GM12878 (cell line): Measurements from ENCODE around the gene IFNA2. TPM values are rescaled to one million over a fixed set of nuclear protein-coding genes. Genes with fewer than 3 reads are reported as not detected.
A peak's percentile ranks its signal among the peaks of the same experiment; 100 is the strongest.

ENCODE experiments used
- CBX5 ChIP-seq: sonication (generic); IDR thresholded peaks from 2 replicates; pipeline ENCODE4 v1.6.1; 2016; ENCODE audit warnings: low read depth, moderate library complexity, mild to moderate bottlenecking, inconsistent platforms
- FOXK2 ChIP-seq: fragments of 450-650 bp; IDR thresholded peaks from 2 replicates; pipeline ENCODE4 v1.6.1; 2017; ENCODE audit warnings: mild to moderate bottlenecking, moderate library complexity
- HCFC1 ChIP-seq: fragments of 150-350 bp; IDR thresholded peaks from 2 replicates; pipeline ENCODE4 v1.6.1; 2014; ENCODE audit warnings: low read length
- HDAC2 ChIP-seq: fragments of 200-600 bp; sonication (generic); IDR thresholded peaks from 2 replicates; pipeline ENCODE4 v1.6.1; 2017
- MTA3 ChIP-seq: IDR thresholded peaks from 2 replicates; pipeline ENCODE4 v1.6.1; 2012; ENCODE audit warnings: low read length, inconsistent platforms, borderline replicate concordance
- NFYB ChIP-seq: IDR thresholded peaks from 2 replicates; pipeline ENCODE4 v1.6.1; 2011; ENCODE audit warnings: low read depth, mild to moderate bottlenecking, low read length, improper control_type of control experiment, moderate library complexity; ENCODE audit not compliant: insufficient read depth
- NR2C2 ChIP-seq: IDR thresholded peaks from 2 replicates; pipeline ENCODE4 v1.6.1; 2011; ENCODE audit warnings: borderline replicate concordance, low read depth; ENCODE audit not compliant: control insufficient read depth, insufficient read length
- POLR2AphosphoS2 ChIP-seq: IDR thresholded peaks from 2 replicates; pipeline ENCODE4 v1.6.1; 2011; ENCODE audit warnings: low read depth, mild to moderate bottlenecking, low read length, improper control_type of control experiment, moderate library complexity
- RCOR1 ChIP-seq: conservative IDR thresholded peaks from 2 replicates; pipeline ENCODE4 v1.6.1; 2012; ENCODE audit warnings: low read depth, low read length, improper control_type of control experiment
- RELA ChIP-seq: fragments of 450-650 bp; IDR thresholded peaks from 2 replicates; pipeline ENCODE4 v1.8.0; 2014; ENCODE audit warnings: borderline replicate concordance; ENCODE audit not compliant: partially characterized antibody
- SIN3A ChIP-seq: IDR thresholded peaks from 2 replicates; pipeline ENCODE4 v1.6.1; 2012; ENCODE audit warnings: low read depth, low read length, improper control_type of control experiment
- SIX5 ChIP-seq: IDR thresholded peaks from 2 replicates; pipeline ENCODE4 v1.6.1; 2011; ENCODE audit warnings: mild to moderate bottlenecking, low read depth, low read length, moderate library complexity; ENCODE audit not compliant: severe bottlenecking
- STAT1 ChIP-seq: fragments of 450-650 bp; conservative IDR thresholded peaks from 2 replicates; pipeline ENCODE4 v1.6.1; 2014; ENCODE audit warnings: antibody characterized with exemption, mild to moderate bottlenecking
- STAT3 ChIP-seq: IDR thresholded peaks from 2 replicates; pipeline ENCODE4 v1.6.1; 2011; ENCODE audit warnings: low read depth, low read length, improper control_type of control experiment
- TCF7 ChIP-seq: IDR thresholded peaks from 2 replicates; pipeline ENCODE4 v1.6.1; 2014; ENCODE audit warnings: antibody characterized with exemption, borderline replicate concordance
- WRNIP1 ChIP-seq: IDR thresholded peaks from 2 replicates; pipeline ENCODE4 v1.6.1; 2011; ENCODE audit warnings: low read depth, low read length, improper control_type of control experiment, borderline replicate concordance
- ZNF217 ChIP-seq: fragments of 450-650 bp; IDR thresholded peaks from 2 replicates; pipeline ENCODE4 v1.6.1; 2017; ENCODE audit warnings: antibody characterized with exemption, mild to moderate bottlenecking
- ZNF687 ChIP-seq: fragments of 450-650 bp; IDR thresholded peaks from 2 replicates; pipeline ENCODE4 v1.6.1; 2017; ENCODE audit warnings: mild to moderate bottlenecking, moderate library complexity
- ZSCAN29 ChIP-seq: fragments of 450-650 bp; IDR thresholded peaks from 2 replicates; pipeline ENCODE4 v1.6.1; 2017; ENCODE audit warnings: mild to moderate bottlenecking, moderate library complexity
- polyA plus RNA-seq, 11 experiments: library from polyadenylated mRNA; depleted of rRNA in 4 of 11; unstranded in 6 of 11; stranded (reverse) in 5 of 11; fragments of >200 nt; fragmentation: Nextera tagmentation in 4 of 11; fragmentation: Illumina TruSeq in 1 of 11; extraction: Ambion mirVana in 4 of 11; extraction: Trizol in 1 of 11; gene quantifications; 1 replicate in 1 of 11; 2 replicates in 10 of 11; pipeline versions ENCODE4 v1.2.1 to v1.2.3, GENCODE V29; 2011 to 2016; ENCODE audit warnings: inconsistent platforms in 2 of 11, missing spikeins in 2 of 11, low read depth in 1 of 11
- total RNA-seq, 4 experiments: library from RNA; depleted of rRNA in 3 of 4; stranded (reverse); fragments of >200 nt in 3 of 4; fragmentation: Illumina TruSeq in 1 of 4; extraction: Trizol in 1 of 4; gene quantifications; 2 replicates each; pipeline versions ENCODE4 v1.2.1 to v1.2.3, GENCODE V29; 2013 to 2021
- TF ChIP-seq, protein P1 (sequence below): fragments of 450-650 bp; conservative IDR thresholded peaks from 2 replicates; pipeline ENCODE4 v1.6.1; 2017; ENCODE audit warnings: mild to moderate bottlenecking, moderate library complexity
- TF ChIP-seq, protein P2 (sequence below): fragments of 450-650 bp; IDR thresholded peaks from 2 replicates; pipeline ENCODE4 v1.6.1; 2017; ENCODE audit warnings: mild to moderate bottlenecking
- TF ChIP-seq, protein P3 (sequence below): IDR thresholded peaks from 2 replicates; pipeline ENCODE4 v1.6.1; 2012; ENCODE audit warnings: low read depth, low read length, improper control_type of control experiment

Gene IFNA2
- total and polyA plus RNA-seq, 10 of the 15 experiments (the other 5 are each of a cell fraction or from before 2014, with no cell fraction given): 0.26 to 2.8 (median 0.66) TPM; not detected in 2

DNA sequence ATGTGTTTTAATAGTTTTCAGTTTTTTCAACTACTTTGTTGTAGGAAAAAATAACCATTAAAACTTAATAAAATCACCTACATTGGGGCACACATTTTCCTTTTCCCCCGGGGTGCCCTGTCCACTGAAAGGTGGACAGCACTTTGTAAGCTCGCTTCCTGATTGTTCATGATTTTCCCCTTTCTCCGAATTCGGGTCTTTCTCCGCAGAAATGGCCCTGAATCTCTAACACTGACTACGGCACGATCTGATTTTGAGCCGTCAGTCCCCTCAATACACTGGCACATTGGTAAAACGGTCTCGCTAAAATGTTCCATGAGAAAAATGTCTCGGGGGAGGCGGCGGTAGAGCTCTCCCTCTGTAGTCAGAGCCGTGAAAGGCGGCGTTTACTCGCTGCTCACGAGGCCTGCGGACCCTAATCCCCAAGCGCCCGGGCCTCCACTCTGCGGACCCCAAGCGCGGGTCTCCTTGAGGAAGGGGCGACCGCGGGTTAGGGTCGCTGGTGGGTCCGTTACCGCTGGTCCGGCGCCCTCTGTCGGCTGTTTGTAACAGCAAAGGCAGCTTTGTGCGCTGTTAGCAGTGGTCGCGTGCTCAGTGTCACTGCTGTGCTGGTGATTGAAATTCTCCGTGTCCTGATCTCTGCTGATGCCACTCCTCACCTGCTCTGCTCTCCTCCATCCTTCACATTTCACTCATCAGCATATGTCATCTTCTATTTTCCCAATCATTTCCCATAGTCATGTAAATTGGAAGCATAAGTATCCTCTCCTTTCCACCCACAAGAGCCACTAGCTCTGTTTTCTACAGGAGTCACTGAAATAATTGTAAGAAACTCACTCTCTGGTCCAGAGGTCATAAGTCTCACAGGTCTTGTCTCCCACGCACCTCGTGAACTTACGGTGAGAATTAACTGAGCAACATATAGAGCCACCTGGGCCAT, 10.8 kb upstream of the IFNA2 start (continued):
- TF ChIP-seq, protein P1, sequence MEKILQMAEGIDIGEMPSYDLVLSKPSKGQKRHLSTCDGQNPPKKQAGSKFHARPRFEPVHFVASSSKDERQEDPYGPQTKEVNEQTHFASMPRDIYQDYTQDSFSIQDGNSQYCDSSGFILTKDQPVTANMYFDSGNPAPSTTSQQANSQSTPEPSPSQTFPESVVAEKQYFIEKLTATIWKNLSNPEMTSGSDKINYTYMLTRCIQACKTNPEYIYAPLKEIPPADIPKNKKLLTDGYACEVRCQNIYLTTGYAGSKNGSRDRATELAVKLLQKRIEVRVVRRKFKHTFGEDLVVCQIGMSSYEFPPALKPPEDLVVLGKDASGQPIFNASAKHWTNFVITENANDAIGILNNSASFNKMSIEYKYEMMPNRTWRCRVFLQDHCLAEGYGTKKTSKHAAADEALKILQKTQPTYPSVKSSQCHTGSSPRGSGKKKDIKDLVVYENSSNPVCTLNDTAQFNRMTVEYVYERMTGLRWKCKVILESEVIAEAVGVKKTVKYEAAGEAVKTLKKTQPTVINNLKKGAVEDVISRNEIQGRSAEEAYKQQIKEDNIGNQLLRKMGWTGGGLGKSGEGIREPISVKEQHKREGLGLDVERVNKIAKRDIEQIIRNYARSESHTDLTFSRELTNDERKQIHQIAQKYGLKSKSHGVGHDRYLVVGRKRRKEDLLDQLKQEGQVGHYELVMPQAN: 0 out of 2 replicates have a peak, but pooled peaks have one; percentile 29
- TF ChIP-seq STAT1 (no peak), TCF7 (no peak), NR2C2 (no peak), ZNF217 (no peak), ZSCAN29 (no peak), HDAC2 (no peak), NFYB (no peak), RCOR1 (no peak), HCFC1 (no peak; the same call in 1 of the 2 replicates), RELA (no peak), WRNIP1 (no peak), POLR2AphosphoS2 (no peak), SIX5 (no peak), CBX5 (no peak), FOXK2 (no peak), STAT3 (no peak), SIN3A (no peak), MTA3 (no peak), ZNF687 (no peak)
- TF ChIP-seq, protein P2, sequence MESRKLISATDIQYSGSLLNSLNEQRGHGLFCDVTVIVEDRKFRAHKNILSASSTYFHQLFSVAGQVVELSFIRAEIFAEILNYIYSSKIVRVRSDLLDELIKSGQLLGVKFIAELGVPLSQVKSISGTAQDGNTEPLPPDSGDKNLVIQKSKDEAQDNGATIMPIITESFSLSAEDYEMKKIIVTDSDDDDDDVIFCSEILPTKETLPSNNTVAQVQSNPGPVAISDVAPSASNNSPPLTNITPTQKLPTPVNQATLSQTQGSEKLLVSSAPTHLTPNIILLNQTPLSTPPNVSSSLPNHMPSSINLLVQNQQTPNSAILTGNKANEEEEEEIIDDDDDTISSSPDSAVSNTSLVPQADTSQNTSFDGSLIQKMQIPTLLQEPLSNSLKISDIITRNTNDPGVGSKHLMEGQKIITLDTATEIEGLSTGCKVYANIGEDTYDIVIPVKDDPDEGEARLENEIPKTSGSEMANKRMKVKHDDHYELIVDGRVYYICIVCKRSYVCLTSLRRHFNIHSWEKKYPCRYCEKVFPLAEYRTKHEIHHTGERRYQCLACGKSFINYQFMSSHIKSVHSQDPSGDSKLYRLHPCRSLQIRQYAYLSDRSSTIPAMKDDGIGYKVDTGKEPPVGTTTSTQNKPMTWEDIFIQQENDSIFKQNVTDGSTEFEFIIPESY: peak; percentile 98
- TF ChIP-seq, protein P3, sequence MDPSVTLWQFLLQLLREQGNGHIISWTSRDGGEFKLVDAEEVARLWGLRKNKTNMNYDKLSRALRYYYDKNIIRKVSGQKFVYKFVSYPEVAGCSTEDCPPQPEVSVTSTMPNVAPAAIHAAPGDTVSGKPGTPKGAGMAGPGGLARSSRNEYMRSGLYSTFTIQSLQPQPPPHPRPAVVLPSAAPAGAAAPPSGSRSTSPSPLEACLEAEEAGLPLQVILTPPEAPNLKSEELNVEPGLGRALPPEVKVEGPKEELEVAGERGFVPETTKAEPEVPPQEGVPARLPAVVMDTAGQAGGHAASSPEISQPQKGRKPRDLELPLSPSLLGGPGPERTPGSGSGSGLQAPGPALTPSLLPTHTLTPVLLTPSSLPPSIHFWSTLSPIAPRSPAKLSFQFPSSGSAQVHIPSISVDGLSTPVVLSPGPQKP: no peak
